Hematopoietic multipotent progenitor cell treated with erythropoietin and hydrocortisone succinate and interleukin-3 and kit ligand, for 6 days (in vitro differentiated cells): ENCODE data around the gene USP2.

Source experiments
- DNase-seq: peaks from one replicate; pipeline ENCODE4 v3.0.0-alpha.2; 2015

Gene USP2, protein sequence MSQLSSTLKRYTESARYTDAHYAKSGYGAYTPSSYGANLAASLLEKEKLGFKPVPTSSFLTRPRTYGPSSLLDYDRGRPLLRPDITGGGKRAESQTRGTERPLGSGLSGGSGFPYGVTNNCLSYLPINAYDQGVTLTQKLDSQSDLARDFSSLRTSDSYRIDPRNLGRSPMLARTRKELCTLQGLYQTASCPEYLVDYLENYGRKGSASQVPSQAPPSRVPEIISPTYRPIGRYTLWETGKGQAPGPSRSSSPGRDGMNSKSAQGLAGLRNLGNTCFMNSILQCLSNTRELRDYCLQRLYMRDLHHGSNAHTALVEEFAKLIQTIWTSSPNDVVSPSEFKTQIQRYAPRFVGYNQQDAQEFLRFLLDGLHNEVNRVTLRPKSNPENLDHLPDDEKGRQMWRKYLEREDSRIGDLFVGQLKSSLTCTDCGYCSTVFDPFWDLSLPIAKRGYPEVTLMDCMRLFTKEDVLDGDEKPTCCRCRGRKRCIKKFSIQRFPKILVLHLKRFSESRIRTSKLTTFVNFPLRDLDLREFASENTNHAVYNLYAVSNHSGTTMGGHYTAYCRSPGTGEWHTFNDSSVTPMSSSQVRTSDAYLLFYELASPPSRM

DNA sequence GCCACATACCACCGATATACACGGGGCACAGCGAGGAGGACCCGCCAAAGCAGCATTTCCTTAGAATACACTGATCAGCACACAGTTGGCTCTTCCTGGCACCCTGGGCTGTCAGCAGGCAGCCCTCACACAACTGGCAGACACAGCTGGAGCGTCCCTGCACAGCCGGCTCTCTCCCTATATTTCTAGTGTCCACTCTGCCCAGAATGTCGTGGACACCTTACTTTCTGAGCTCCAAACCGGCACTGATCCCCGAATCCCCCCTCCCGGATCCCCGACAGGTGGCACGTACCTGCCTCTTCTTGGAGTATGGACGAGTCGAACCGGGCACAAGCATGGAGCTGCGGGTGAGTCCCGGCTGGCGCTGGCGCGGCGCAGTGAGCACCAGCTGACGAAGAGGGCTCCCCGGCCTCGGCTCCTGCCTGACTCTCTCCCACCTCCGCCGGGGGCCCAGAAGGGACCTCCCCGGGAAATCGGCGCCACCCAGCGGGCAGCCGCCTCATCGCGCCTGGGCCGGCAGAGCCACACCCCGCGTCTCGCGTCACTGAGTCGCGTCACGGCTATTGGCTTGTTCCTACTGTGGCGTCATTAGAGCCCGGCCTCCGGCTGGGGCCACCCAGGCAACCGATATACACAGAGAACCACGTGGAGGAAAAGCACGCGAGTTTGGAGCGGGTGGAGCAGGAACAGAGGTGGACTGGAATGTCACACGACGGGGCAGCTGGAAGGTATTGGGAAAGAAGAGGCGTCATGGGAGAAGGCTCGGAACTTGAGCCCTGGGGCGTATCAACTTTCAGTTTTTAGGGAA is at the start of gene USP2:
TSS of gene USP2 (minus strand) at position 510 of the 808 bp plus-strand sequence. CDS start 8,210 bp downstream, outside the sequence.
- DNase-seq = peak; percentile 96

DNA sequence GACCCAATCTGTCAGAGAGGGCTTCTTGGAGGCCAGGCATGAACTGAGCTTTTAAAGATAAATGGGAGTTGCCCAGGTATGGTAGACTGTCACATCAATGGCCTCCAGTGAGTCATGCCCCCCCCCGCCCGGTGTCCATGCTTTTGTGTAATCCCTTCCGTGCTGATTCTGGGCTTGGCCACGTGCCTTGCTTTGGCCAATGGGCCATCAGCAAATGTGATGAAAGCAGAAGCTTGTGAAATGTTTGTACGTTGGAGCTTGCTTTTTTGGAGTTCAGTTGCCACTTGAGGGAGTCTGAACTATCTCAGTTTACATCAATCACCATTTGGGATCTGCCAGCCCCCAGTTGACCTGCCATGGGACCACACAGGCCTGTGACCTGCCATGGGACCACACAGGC is 45.8 kb upstream of the USP2 start:
- no peak for DNase-seq

DNA sequence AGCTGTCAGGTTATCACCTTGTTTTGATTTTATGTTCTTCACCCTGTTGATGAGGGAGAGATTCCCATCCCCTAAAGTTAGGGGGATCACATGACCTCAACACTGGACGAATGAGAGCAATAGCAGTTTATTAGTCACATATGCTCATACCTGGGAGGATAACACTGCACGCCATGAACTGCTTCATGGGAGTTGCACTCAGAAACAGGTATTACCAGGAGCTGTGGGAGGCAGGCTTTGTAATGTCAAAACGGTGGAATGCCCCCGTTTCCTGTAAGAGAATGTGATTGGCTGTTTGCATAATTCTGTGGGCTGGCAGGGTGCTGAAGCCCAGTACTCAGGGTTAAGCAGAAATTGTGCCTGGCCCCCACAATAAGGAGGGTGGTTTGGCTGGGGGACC is 44.7 kb upstream of the USP2 start:
- DNase-seq = no peak

DNA sequence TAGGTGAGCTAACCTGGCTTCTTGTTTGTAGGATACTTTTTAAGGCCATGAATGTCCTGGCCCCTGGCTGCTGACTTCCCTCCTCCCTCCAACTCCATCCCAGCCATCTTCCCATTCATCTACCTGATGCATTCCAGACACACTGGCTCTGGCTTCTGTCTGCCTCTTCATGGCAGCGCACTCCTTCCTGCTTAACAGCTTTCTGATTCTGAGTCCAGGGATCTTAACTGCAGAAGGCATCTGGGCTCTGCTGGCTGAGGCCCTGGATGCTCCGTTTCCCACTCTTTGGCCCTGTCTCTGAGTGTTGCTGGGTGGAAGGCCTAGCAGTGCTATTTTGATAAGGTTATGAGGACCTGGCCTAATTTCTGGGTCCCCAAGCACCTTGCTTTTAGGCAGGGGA is 43.3 kb upstream of the USP2 start:
- DNase-seq = no peak

DNA sequence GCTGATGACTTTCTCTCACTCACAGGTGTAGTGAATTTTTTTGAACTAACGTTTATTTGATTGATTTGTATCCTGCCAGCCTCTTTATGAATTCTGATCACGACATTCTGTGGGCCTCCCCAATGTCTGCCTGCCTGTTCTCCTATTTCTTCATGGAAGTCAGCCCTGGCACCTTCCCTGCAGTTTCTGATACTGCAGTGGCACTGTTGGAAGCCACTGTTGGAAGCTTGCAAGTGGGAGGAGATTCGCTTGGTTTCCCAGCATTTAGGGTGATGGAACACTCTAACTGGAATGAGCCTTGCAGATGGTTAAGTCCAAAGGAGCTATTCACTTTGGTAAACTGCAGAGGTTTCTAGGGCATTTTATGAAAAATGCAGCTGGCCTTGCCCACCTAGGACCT is 42.8 kb upstream of the USP2 start:
- no peak for DNase-seq

DNA sequence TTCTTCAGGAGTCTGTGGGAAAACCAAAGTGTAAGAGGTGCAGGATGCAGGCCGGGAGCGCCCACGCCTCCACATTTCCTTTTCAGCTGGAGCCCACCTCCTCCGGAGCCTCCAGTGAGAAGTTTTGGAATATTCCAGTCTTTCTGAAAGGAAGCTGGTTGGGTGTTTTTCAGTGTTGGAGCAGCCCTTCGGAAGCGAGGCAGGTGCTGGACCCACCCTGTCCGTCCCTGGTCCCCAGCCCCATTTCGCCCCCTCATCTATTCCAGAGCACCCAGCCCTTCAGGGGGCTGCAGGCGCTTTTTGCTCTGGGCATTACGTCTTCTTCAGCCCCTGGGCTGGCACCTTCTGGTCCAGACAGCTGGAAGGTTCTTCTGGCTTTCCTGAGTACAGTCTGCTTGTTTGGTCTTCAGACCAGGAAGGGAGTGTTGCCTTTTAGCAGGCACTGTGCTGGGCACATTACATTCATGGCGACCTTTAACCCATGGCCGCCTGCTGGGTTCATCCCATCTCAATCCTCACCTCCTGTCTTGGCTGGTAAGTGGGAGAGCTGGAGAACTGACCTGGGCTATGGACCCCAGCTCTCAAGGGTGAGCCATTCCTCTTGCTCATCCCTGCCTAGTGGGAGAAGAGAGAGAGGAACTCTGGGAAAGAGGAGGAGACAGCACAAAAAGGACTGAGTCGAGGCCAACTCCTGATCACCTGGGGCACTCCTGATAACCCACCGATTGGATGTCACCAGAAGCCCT is 42.2 kb upstream of the USP2 start:
- no peak for DNase-seq

DNA sequence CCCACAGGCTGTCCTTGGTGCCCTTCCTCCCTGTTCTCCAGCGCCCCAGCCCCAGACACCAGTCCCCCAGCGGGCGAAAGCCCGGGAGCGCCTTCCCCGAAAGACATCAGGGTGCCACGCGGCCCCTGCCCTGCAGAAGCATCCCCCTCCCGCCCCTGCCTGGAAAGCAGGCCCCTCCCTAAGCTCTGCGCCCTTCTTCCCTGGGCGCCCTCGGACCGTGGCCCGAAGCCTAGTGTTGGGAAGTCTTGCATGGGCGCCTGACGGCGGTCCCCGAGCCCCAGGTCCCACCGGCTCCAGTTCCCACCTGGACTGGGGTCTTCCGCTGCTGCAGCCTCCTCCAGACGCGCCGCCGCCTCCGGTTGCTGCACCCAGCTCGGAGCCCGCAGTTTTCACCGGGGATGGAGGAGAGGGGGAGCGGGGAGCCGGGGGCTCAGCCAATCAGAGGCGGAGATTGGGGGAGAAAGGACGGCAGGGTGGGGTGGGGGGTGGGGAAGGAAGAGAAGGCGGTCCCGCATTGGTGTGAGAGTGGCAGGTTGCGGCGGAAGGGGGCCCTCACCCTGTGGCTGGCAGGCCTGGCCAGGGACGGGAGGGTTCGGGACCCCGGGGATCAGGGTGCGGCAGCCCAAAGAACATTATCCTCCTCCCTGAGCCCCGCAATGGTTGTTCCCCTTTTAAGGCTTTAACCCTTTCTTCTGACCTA is 41.5 kb upstream of the USP2 start, which contains the start of gene THY1:
TSS of gene THY1 (minus strand) at position 364 of the 700 bp plus-strand sequence. CDS start 2,267 bp downstream, outside the sequence.
- DNase-seq = no peak

DNA sequence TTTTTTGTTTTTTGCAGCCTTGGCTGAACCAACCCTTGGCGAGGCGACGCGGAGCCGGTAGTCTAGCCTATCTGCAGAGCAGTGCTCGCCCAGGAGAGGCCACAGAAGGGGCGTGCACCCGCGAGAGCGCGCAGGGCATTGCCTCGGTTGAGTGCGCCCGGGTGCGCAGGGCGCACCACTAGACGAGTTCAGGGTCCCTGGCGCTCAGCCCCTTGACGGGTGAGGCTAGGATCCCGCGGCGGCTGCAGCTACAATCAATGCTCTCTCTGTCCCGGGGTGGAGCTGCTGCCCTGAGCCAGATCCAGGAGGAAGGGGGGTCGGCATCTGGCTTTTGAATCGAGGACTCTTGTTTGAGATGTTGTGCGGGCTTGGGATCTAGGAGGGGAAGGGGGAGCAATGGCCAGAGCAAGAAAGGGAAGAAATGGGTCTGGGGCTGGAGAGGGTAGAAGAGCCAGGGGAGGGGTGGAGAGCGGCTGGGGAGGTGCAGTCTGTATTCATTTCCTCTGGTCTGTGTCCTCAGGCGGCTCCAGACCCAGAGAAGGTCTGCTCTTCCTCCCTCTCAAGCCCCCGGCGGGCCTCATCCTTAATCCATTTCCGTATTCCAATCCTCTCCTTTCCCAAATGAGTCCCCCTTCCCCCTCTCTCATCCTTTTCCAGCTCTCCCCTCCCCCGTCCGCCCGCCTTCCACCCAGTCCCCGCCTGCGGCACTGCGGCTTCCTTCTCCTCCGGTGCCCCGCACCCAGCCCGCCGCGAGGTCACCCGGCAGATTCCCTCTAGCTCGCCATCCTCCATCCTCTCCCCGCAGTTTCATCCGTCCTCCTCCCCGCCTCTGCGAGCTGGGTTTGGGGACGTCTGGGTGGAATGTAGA is 40.7 kb upstream of the USP2 start:
- DNase-seq = peak; percentile 11

DNA sequence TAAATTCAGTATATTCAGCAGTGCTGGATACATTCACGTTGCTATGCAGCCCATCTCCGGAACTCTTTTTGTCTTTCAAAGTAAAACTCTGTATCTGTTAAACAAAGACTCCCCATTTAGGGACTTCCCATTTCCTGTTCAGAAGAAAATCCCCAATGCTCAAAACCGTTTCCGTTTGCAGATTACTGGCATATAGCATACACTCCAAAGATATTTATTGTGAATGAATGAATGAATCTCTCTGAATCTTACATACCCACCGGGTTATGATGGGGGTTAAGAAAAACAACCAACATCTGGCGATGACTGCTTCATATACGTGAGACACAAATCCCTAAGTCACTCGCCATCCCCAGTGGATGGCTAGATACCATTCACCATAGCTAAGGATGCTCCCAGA is 39.9 kb upstream of the USP2 start:
- DNase-seq = no peak

DNA sequence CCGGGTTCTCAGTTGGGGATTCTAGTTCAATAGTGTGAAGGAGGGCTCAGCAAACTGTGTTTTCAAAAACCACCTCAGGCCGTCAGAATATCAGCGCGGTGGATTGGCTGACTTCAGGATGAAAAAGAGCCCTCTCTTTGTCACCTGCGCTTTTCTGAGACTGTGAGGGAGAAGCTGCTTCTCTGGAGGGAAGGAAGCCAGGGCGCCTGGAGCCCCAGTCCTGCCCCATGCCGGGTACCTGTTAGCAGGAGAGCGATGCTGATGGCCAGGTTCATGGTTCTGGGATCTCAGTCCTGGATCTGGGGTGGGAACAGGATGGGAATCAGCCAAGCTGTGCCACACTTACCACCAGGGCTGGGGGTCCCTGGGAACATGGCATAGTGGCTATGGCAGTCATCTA is 39.1 kb upstream of the USP2 start:
- no peak for DNase-seq

DNA sequence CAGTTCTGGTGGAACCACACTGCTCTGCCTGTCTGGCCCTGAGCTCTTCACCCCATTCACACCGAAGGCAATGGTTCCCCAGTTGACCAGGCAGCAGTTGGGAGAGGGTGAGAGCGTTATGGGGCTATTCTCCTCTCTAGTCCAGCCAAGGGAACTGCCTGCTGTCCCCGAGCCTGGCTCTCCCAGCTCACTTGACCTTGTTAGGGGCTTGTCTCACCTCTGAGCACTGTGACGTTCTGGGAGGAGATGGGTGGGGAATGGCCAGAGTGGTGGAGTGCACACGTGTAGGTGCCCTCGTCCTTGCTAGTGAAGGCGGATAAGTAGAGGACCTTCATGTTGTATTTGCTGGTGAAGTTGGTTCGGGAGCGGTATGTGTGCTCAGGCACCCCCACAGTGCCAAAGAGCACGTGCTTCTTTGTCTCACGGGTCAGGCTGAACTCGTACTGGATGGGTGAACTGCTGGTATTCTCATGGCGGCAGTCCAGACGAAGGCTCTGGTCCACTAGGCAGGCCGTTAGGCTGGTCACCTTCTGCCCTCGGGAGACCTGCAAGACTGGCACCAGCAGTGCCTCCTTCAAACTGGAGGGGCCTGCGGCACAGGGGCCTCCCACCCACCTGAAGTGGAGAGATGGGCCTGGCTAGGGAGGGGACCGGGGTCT is 38.5 kb upstream of the USP2 start:
- no peak for DNase-seq

DNA sequence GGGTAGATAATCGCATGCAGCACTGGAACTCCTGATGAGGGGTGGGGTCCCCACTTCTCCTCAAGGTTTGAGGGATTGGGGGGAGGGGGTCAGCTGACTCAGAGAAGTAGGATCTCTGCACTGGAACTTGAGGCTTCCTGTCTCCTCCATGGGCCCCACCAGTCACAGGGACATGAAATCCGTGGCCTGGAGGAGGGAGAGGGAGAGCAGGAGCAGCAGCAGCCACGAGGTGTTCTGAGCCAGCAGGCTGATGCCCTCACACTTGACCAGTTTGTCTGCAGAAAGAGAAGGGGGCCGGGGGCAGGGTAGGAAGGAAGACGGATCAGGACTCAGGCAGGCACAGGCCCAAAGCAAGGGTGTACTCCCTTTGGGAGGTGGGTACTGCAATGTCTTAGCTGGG is 37.8 kb upstream of the USP2 start:
- no peak for DNase-seq

DNA sequence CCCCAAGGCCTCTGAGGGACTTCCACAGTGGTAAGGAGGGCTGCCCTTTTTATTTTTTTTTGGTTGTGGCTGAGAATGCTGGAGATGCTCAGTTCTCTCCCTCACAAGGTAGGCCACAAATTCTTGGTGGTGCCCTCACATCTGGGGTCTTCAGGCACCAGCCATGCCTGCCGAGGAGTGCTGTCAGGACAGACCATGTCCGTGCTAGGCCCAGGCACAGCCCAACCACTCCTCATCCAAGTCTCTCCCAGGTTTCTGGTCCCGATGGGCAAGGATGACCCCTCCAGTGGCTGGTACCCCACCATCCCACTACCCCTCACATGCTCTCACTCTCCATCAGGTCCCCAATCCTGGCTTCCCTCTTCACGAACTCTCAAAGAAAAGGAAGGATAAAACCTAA is 37.3 kb upstream of the USP2 start:
- DNase-seq = no peak

DNA sequence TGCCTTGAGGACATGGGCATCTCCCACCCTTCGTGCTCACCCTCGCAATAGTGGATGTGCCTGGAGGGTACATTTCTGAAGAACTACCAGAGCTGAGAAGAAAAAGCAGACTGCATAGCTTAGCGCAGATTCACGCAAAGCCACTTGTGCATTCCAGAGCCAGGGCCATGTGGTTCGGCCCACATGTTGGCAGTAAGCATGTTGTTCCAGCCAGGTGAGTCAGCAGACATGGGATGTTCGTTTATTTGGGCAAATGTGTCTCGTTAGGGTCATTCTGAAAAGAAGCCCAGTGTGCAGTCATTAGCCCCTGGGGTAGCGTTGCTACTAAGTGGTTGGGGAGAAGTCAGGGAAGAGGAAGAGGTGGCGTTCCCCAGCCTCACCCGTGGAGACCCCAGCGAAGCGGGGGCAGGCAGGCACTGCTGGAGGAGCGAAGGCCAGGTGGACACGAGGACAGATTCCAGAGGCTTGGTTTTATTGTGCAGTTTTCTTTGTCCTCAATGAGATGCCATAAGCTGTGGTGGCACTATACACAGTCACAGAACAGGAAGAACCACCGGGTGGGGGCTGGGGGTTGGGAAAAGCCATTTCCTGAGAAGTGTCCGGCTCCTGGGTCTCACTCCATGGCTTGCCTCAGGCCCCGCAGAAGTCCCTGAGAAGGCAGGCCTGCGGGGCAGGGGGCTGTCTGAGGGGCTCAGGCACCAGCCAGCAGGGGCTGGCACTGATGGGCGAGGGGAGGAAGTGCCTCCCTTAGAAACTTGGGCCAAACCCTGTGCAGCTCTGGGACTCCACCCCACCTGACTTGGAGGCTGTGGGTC is 36.4 kb upstream of the USP2 start:
- no peak for DNase-seq

DNA sequence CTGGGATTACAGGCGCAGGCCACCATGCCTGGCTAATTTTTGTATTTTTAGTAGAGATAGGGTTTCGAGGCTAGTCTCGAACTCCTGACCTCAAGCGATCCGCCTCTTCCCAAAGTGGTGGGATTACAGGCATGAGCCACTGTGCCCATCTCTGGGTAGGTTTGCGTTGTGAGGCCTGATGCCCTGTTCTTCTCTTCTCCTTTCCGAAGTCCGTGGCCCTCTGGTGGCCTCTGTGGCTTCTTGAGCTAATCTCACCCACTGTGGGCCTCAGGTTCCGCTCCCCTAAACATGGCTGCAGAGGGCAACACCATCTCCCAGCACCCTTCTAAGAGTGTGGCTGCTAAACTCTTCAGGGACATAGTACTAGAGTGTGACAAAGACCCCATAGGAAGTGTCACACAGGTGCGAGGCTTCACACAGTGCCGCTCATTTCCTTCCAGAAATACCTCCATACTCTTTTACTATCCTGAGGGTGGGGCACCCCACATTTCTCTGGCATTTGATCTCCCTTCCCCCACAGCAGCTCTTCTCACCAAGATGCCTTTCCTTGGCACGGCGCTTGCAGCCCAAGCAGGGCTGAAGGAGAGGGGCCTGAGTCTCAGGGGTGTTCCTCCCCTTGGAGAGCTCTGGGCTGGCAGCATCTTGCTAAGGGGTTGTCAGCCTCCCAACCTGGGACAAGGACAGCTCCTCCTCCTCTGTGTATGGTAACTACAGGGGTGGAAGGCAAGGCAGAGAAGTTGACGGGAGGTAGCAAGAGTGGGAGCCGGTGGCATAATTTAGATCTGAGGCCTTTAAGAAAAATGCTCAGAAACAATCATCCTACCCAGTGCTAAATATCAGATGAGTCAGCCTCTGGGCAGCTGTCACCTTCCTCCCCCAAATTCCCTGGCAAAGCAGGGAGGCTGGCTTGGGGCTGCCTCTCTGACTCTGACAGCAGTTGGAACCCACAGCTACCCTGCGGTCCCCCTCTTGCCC is 35.4 kb upstream of the USP2 start:
- DNase-seq = no peak

DNA sequence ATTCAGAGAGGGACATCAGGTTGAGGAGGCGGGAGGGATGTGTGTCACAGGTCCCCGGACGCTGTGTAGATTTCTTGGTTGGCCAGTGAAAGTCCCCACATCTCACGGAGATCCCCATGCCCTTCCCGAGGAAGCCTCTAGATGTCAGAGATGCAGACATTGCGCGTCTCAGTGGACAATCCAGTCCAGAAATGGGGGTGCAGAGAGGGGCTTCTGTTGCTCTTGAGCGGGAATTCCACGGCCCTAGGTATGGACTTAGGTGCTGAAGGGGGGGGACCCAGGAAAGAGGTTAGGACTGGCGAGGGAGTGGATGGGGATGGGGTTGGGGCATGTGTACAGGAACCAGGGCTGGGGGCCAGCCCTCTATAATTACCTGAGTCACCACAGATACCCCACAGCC is 34.5 kb upstream of the USP2 start:
- DNase-seq = no peak

DNA sequence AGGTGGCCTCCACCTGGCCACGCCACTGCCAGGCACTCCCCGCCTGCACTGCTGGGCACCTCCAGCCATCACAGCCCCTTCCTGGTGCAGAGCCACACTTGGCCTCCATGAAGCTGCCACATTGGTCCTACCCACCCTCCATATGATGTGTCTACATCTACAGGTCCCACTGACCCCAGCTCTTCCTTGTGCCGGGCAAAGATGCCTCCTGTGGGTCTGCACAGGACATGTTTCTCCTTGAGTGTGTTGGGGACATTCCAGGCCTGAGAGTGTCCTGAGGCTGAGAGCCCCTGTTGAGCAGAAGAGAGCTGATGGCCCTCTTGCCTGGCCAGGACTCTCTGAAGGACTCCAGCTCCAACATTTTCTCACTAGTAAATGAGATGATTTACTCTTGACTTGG is 34.0 kb upstream of the USP2 start:
- DNase-seq = no peak

DNA sequence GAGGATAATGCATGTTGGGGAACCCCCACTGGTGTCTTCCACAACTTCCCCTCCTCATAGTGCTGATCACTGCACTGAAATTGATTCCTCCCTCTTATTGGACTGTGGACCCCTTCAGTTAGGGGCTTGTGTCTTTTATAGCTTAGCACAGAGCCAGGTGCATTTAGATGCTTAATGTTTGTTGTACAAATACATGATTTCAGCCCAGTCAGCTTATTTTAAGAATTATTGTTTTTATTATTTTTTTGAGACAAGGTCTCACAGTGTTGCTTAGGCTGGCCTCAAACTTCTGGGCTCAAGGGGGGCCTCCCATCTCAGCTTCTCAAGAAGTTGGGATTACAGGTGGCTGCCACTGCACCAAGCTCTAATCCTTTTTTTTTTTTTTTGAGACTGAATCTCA is 33.2 kb upstream of the USP2 start:
- DNase-seq = no peak

DNA sequence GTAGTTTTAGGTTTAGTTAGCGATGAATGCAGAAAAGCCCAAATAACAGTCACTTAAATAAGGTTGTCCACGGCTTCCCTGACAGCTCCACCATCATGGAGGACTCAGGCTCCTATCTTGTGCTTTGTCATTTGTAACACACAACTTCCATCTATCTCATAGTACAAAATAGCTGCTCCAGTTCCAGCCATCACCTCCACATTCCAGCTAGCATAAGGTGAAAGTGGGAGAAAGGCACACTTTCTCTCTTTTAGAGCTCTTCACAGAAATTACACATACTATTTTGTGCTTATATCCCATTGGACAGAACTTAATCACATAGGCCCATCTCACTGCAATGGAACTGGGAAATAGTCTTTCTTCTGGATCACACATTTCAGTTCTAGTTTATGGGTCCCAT is 32.8 kb upstream of the USP2 start:
- DNase-seq = no peak
